Activated naive CD4-positive, alpha-beta T cell treated with anti-CD3 and anti-CD28 coated beads, Interleukin-2, amount 50 U/mL, for 24 hours (primary cell): ENCODE results near the gene WDR46.

Experiments used
- H3K27ac Mint-ChIP-seq: one replicate; pipeline ENCODE4 v1.8.0; 2021; ENCODE audit warnings: mild to moderate bottlenecking, mixed read lengths
- H3K27me3 Mint-ChIP-seq: one replicate; pipeline ENCODE4 v1.8.0; 2021; ENCODE audit warnings: mixed read lengths
- H3K36me3 Mint-ChIP-seq: one replicate; pipeline ENCODE4 v1.8.0; 2021; ENCODE audit warnings: mixed read lengths
- H3K4me1 Mint-ChIP-seq: one replicate; pipeline ENCODE4 v1.8.0; 2021; ENCODE audit warnings: mixed read lengths
- H3K4me3 Mint-ChIP-seq: one replicate; pipeline ENCODE4 v1.8.0; 2021; ENCODE audit warnings: mild to moderate bottlenecking, mixed read lengths
- H3K9me3 Mint-ChIP-seq: one replicate; pipeline ENCODE4 v1.8.0; 2021; ENCODE audit warnings: mixed read lengths

Gene WDR46

GRCh38 chr6:33236328-33236727, 52.7 kb downstream of the WDR46 start:
- Mint-ChIP-seq H3K27ac (no peak overlapping the region), H3K4me3 (no peak overlapping the region), H3K9me3 (no peaks in the 10 kb centered on the region), H3K27me3 (peaks cover 6% of the 10 kb centered on the region), H3K4me1 (no peaks in the 10 kb centered on the region), H3K36me3 (no peaks in the 10 kb centered on the region)

- no peak overlapping the region for H3K27ac Mint-ChIP-seq
- H3K36me3 Mint-ChIP-seq = no peaks in the 10 kb centered on the region
- H3K4me3 Mint-ChIP-seq = no peak overlapping the region
- no peaks in the 10 kb centered on the region for H3K4me1 Mint-ChIP-seq
- H3K9me3 Mint-ChIP-seq = no peaks in the 10 kb centered on the region
- peaks cover 6% of the 10 kb centered on the region for H3K27me3 Mint-ChIP-seq
Observed at GRCh38 chr6:33235221-33235634, 53.8 kb downstream of the WDR46 start.
